ENCODE results near the gene FMO1. TPM values are rescaled to one million over a fixed set of nuclear protein-coding genes. Genes with fewer than 3 reads are reported as not detected.

The FMO1 gene
- total RNA-seq, 1 donor from 2014 or later: 0.67 TPM

Other genes starting within 250 kb of the FMO1 start
- not detected in 2 replicates for gene FMO3, start 157.6 kb upstream of the FMO1 start, total RNA-seq
- gene FMO2, start 63.2 kb upstream of the FMO1 start, total RNA-seq: not detected in 2 replicates
- 3.7 and 4.5 TPM in 2 replicates for gene FMO4, start 65.7 kb downstream of the FMO1 start, total RNA-seq
- 210 and 213 TPM in 2 replicates for gene PRRC2C, start 237.0 kb downstream of the FMO1 start, total RNA-seq

Data from progenitor cell of endocrine pancreas (in vitro differentiated cells).